ENCODE results near the gene FCRL4. TPM values are rescaled to one million over a fixed set of nuclear protein-coding genes. Genes with fewer than 3 reads are reported as not detected.

FCRL4 gene
- total RNA-seq, 1 experiment from 2014 or later = not detected

- TF ChIP-seq SP1 (IDR thresholded peaks at IDR 0.05; ENCODE audit: low read depth) (no peak), YY1 (IDR thresholded peaks at IDR 0.05; ENCODE audit: extremely low read depth, insufficient replicate concordance, low read depth, low read length) (no peak), ZBTB33 (IDR thresholded peaks at IDR 0.05; ENCODE audit: extremely low read depth, insufficient replicate concordance, low read length) (no peak), ATF3 (IDR thresholded peaks at IDR 0.05) (no peak), MAX (IDR thresholded peaks at IDR 0.05) (no peak), SIN3A (IDR thresholded peaks at IDR 0.05; ENCODE audit: low read depth) (no peak), JUND (IDR thresholded peaks at IDR 0.05) (no peak)
These were observed 2.4 kb upstream of the FCRL4 start (continued) for GRCh38 chr1:157600236-157600635.

- Histone ChIP-seq H3K4me1 (ENCODE audit: control insufficient read depth in 1 of 2, insufficient read depth in 2 of 2, low read length in 2 of 2) (no peaks in the 10 kb centered on the region), H3K9me3 (ENCODE audit: control insufficient read depth in 1 of 2, insufficient read depth in 1 of 2, low read depth in 1 of 2, low read length in 2 of 2) (no peaks in the 10 kb centered on the region), H2AFZ (ENCODE audit: low read depth, low read length, poor library complexity, severe bottlenecking) (no peak overlapping the region), H3K4me2 (ENCODE audit: low read length) (no peak overlapping the region), H3K36me3 (ENCODE audit: control insufficient read depth in 1 of 2, insufficient read depth in 2 of 2, low read length in 2 of 2) (no peaks in the 10 kb centered on the region), H3K4me3 (replicated peaks in 1 of 2; ENCODE audit: low read depth in 1 of 2, low read length in 2 of 2) (no peak overlapping the region), H3K27me3 (ENCODE audit: insufficient read depth, low read length) (peaks cover 30% of the 10 kb centered on the region), H3K27ac (ENCODE audit: low read depth, low read length) (no peak overlapping the region), H3K9me2 (ENCODE audit: insufficient read depth) (no peaks in the 10 kb centered on the region), H4K20me1 (ENCODE audit: insufficient read depth) (no peaks in the 10 kb centered on the region), H3K9ac (ENCODE audit: low read length) (no peak overlapping the region), H3K79me2 (ENCODE audit: insufficient read depth, low read length) (no peaks in the 10 kb centered on the region)
- intact Hi-C loops (cut with micrococcal nuclease) = no loop called here
- RAD21 ChIA-PET (ENCODE audit: low non-redundant PET in 1 of 2, low total read pairs in 2 of 2, uncharacterized antibody in 2 of 2, unreplicated experiment in 2 of 2) = no interaction called here
- CTCF ChIA-PET = no interaction called here
- BruUV-seq (replicated peaks) = no TSS peak
- no peak for TF ChIP-seq MAX (IDR thresholded peaks at IDR 0.05)
- no peak for TF ChIP-seq POLR2AphosphoS5 (IDR thresholded peaks at IDR 0.05; ENCODE audit: low read depth, low read length)
- no peak for TF ChIP-seq TCF7L2 (IDR thresholded peaks at IDR 0.05; ENCODE audit: borderline replicate concordance, extremely low read depth, insufficient read depth, insufficient read length)
- no peak for TF ChIP-seq SIN3A (IDR thresholded peaks at IDR 0.05; ENCODE audit: low read depth)
- no peak for TF ChIP-seq ATF3 (IDR thresholded peaks at IDR 0.05)
- no peak for TF ChIP-seq JUND (IDR thresholded peaks at IDR 0.05)
- TF ChIP-seq EGR1 (IDR thresholded peaks at IDR 0.05; ENCODE audit: low read depth) = no peak
- TF ChIP-seq YY1 (IDR thresholded peaks at IDR 0.05; ENCODE audit: extremely low read depth, insufficient replicate concordance, low read depth, low read length) = no peak
- no peak for TF ChIP-seq ELF1 (IDR thresholded peaks at IDR 0.05; ENCODE audit: borderline replicate concordance, low read depth)
- no peak for TF ChIP-seq CBX3 (IDR thresholded peaks at IDR 0.05; ENCODE audit: low read depth)
- no peak for TF ChIP-seq CEBPB (IDR thresholded peaks at IDR 0.05; ENCODE audit: low read depth)
- no peak for TF ChIP-seq ZBTB33 (IDR thresholded peaks at IDR 0.05; ENCODE audit: extremely low read depth, insufficient replicate concordance, low read length)
- TF ChIP-seq EZH2 (IDR thresholded peaks at IDR 0.05) = no peak
- TF ChIP-seq REST (IDR thresholded peaks at IDR 0.05; ENCODE audit: low read depth) = no peak
- ATAC-seq = no peak
- POLR2A ChIA-PET = no interaction called here
- no peak for DNase-seq (ENCODE audit: low read depth, low spot score)
These were observed 1.5 kb downstream of the FCRL4 start for GRCh38 chr1:157596384-157596783.
